ENCODE results near the gene QKI.

The QKI gene

DNA sequence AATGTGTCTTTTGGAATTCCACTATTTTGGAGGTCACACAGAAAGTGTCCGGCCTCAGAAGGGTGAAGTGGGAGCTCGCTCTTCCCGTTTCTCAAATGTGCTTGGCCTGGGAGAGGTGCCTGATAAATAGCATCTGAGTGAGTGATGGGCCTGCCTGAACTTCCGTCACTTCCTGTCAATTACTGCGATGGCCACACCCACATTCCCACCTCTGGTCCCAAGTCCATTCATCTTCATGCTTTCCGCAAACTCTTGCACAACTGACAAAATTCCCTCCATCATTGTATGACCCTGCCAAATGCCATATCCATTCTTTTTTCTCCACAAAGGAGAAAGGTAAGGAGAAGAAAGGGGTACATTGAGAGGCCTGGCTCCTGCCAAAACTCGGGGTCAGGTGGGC, 169.0 kb downstream of the QKI start:
- TF ChIP-seq GATA2 (IDR thresholded peaks at IDR 0.05; ENCODE audit: low read depth, low read length) (no peak), GATA3 (IDR thresholded peaks at IDR 0.05; ENCODE audit: low read depth, low read length) (no peak)

DNA sequence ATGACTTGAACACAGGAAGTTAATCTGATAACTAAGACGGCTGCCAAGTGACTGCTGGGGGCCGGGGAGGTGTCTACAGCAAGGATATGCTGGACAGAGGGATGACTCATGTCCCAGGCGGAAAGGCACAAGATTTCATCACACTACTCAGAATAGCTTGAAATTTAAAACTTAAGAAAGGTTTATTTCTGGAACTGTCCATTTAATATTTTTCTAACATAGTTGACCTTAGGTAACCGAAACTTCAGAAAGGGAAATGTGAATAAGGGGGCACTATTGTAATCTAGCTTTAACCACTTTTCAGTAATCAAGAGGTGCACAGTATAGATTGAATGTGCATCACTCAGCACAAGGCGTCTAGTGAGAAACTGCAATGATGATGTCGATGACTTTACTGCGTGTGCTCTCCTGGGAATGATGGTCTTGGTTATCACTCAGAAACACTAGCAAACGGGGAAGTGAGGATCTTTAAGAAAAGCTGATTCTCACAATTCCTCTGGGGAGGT, 171.5 kb downstream of the QKI start:
- no peak for TF ChIP-seq GATA3 (IDR thresholded peaks at IDR 0.05; ENCODE audit: low read depth, low read length)

DNA sequence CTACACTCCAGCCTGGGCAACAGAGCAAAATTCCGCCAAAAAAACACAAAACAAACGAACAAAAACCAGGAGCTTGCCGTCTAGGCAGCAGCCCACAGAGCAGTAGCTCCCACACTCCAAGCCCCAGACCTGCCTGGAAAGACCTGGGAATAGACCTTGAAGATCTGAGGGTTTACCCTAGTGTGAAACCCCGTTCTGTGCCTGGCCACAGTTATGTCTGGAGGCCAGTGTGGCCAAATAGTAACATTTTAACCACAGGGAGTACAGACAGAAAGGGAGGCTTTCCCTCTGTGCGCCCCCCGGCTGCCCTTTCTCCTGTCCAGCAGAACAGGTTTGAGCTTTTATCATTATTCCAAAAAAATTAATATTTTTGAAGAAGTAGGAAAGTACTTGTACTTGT, 172.4 kb downstream of the QKI start:
- TF ChIP-seq GATA2 (IDR thresholded peaks at IDR 0.05; ENCODE audit: low read depth, low read length) = no peak
- TF ChIP-seq GATA3 (IDR thresholded peaks at IDR 0.05; ENCODE audit: low read depth, low read length) = no peak

DNA sequence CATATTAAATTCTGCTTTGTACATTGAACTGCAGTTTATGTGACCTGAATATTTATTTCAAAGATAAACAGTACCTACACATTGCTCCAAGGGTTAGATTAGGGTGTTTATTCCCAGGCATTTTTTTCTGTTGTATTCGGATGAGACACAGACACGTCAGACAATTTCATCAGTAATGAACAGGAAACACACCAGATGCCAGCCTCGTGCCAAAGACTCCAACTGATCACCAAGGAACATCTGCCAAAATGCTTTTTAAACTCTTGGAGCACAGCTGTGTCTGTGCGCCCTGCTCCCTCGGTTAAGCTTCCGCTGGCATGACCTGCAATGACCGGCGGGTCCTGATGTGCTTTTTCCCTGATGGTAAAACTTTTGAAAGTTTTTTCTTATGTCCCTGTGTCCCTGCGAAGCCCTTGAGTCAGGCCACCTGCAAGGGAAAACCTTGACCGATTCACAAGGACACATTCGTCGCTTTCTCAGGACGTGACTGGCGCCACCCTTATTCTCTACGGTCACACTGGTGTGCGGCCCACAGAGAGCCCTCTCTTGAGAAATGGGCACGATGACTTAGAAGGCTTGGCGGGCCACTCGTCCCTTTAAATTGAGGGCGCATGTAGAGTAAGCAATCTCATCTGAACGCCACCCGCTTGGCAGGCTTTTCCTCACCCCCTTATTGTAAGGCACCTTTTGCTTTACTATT, 173.9 kb downstream of the QKI start:
- TF ChIP-seq GATA2 (IDR thresholded peaks at IDR 0.05; ENCODE audit: low read depth, low read length) (no peak), GATA3 (IDR thresholded peaks at IDR 0.05; ENCODE audit: low read depth, low read length) (no peak)

DNA sequence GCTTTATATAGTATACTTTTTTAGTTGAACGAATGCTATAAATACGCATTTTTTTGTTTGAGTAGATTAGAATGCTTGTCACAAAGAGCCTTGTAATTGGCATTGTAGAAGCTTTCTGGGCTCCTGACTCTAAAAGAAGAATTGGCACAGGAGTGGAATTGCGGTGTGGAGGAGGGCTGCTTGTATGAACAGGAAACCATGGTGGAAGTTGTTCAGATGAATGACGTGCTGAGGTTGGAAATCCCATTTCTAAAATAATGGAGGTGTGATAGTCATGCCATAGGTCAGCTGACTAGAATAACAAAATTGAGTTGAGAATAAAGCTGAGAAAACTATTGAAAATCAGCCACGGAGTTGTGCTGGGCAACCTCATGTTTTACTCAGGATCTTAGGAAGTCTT, 174.9 kb downstream of the QKI start:
- TF ChIP-seq GATA3 (IDR thresholded peaks at IDR 0.05; ENCODE audit: low read depth, low read length) (no peak), GATA2 (IDR thresholded peaks at IDR 0.05; ENCODE audit: low read depth, low read length) (no peak)

DNA sequence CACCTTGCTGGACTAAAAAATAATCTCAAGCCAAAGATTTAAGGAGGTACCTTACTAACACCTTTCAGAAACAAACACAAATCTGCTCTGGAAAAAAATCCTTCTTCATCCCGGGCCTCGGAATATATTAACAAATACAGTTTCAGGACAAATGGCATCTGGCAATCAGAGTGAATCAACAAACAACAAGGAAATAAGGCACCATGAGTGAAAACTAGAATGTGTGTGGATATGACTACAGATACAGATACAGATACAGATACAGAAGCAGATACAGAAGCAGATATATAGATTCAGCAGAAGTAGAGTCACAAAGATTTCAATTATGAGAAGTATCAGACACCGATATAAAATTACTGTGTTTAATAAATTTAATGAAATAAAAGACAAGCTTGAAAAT, 178.4 kb downstream of the QKI start:
- TF ChIP-seq GATA3 (IDR thresholded peaks at IDR 0.05; ENCODE audit: low read depth, low read length) = no peak
- TF ChIP-seq GATA2 (IDR thresholded peaks at IDR 0.05; ENCODE audit: low read depth, low read length) = no peak

DNA sequence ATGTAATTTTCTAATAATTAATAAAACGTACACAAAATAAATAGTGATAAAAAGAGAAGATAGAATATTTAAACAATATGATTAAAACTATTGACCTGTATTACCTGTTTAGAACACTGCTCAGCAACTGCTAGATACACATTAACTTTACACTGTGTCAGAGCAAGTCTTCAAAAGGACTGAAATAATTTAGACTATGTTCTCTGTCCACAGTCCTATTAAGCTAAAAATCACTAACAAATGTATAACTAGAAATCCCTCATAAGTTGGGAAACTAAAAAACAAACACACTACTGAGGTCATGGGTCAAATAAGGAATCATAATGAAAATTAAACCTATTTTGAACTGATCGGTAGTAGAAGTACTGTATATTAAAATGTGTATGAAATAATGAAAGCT, 181.7 kb downstream of the QKI start:
- TF ChIP-seq GATA3 (IDR thresholded peaks at IDR 0.05; ENCODE audit: low read depth, low read length) (no peak), GATA2 (IDR thresholded peaks at IDR 0.05; ENCODE audit: low read depth, low read length) (no peak)

DNA sequence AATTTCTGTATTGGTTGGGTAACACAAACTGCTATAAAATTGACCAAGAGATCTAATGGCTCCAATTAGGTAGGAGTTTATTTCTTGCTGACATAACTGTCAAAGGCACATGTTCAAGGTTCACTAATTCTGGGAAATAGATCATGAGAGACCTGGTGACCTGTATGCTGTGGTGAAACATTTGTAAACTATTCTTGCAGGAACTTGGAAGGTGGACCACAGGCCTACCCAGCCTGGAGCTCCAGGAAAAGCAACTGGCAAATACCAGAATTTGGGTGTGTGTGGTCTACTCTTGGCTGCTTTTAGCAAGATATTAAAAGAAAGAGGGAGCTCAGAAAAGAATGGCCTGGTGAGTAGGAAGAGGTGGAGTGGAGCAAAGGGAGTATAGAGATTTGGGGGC, 184.6 kb downstream of the QKI start:
- TF ChIP-seq GATA2 (IDR thresholded peaks at IDR 0.05; ENCODE audit: low read depth, low read length) = no peak
- no peak for TF ChIP-seq GATA3 (IDR thresholded peaks at IDR 0.05; ENCODE audit: low read depth, low read length)

DNA sequence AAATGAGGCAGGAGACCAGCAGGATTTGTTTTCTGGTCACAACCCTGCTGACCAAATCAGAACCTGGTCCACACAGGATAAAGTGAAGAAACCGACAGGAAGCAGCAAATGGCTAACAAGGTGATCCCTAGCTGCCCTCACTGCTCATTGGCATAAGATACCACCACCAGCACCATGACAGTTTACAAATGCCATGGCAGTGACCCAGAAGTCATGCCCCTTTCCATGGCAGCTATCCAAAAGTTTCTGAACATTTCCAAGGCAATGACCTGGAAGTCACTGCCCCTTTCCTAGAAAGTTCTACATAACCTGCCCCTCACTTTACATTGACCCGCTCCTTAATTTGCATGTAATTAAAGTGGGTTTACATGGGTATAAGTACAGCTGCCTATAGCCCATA, 185.2 kb downstream of the QKI start:
- TF ChIP-seq GATA3 (IDR thresholded peaks at IDR 0.05; ENCODE audit: low read depth, low read length) (no peak), GATA2 (IDR thresholded peaks at IDR 0.05; ENCODE audit: low read depth, low read length) (no peak)

DNA sequence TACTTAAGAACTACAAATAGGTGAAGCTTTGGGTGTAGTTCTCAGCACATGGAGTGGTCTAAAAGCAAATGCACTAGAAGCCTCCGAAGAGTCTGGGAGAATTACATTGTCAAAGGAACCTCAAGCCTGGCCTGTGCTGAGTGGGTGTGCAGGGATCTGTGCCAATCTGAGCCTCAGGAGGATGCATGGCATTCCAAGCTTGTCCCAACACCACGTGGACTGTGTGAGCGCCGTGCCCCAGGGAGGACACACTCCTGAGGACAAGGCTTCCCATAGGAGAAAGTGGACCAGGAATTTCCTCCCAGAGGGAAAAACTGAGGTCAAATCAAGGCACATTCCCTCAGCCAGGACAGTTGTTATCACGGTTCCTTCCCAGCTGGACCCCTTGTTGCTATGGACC, 185.8 kb downstream of the QKI start:
- TF ChIP-seq GATA3 (IDR thresholded peaks at IDR 0.05; ENCODE audit: low read depth, low read length) (no peak), GATA2 (IDR thresholded peaks at IDR 0.05; ENCODE audit: low read depth, low read length) (no peak)

DNA sequence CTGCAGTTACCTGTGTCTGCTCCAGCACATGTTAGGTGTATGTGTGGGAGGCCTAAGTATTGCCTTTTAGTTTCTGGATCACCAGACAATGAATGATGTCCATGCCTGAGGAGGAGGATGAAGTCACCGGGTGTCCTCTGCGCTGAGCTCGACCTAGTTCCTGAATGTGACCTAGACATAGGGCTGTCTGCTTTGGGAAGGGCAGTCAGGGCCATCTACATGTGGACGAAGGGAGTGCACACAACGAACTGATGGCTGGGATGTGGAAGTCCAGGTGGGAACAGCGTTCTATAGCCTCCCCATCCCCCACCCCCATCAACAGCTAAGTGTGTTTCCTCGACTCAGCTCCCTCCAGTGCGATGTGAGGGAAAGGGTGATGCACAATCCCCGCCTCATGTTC, 186.3 kb downstream of the QKI start:
- TF ChIP-seq GATA2 (IDR thresholded peaks at IDR 0.05; ENCODE audit: low read depth, low read length) (no peak), GATA3 (IDR thresholded peaks at IDR 0.05; ENCODE audit: low read depth, low read length) (no peak)

DNA sequence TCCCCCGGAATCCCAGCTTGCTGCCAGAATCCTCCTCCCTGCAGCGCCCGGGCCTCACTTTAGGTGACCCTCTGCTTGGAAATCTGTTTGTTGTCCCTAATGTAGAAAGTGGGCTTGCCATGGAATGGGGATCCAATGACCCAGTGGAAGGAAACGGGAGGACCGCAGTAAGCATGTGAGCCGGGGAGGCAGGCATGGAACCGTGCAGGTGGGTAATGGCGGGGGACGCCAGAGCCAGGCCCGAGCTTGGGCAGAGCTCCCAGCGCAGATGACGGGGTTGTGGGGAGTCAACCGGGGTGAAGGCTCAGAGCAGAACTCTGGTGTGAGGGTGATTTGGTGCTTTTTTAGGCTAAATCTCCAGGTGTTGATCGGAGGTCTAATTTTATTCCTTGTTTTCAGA, 188.3 kb downstream of the QKI start:
- TF ChIP-seq GATA3 (IDR thresholded peaks at IDR 0.05; ENCODE audit: low read depth, low read length) (no peak), GATA2 (IDR thresholded peaks at IDR 0.05; ENCODE audit: low read depth, low read length) (no peak)

DNA sequence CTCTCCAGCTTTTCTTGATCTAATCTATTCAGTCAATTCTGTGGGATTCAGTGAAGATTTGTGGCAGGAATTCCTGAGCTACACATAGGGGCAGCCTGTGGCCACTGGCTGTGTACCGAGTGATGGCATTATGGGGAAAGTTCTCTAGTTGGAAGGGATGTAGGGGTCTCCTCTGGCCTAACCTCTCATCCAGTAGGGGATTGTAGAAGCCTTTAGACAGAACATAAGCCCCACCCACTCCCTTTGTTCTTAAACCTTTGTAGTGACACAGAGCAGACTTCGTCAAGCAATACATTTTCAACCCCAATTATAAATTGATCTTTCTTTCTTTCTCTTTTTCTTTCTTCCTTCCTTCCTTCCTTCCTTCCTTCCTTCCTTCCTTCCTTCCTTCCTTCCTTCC, 188.9 kb downstream of the QKI start:
- TF ChIP-seq GATA3 (IDR thresholded peaks at IDR 0.05; ENCODE audit: low read depth, low read length) = no peak
- TF ChIP-seq GATA2 (IDR thresholded peaks at IDR 0.05; ENCODE audit: low read depth, low read length) = no peak

DNA sequence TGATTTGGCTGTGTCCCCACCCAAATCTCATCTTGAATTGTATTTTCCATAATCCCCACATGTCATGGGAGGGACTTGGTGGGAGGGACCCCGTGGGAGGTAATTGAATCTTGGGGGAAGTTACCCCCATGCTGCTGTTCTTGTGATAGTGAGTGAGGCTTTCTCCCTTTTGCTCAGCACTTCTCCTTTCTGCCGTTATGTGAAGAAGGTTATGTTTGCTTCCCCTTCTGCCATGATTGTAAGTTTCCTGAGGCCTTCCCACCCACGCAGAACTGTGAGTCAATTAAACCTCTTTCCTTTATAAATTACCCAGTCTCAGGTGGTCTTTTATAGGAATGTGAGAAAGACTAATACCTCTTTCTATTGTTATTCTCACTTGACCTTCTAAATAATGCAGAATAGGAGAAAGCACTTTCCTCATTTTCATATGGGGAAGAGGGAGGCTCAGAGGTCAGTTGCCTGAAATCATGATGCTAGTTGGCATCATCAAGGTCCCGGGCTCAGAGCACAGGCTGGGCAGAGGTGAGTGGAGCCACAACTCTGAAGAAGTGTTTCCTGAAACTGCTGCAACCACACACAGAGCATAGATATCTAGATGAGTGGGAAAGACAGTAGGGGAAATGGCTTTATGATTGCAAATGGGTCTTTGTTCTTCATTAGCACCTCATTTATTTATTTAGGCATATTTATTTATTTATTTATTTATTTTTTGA, 191.0 kb downstream of the QKI start:
- TF ChIP-seq GATA3 (IDR thresholded peaks at IDR 0.05; ENCODE audit: low read depth, low read length) (no peak), GATA2 (IDR thresholded peaks at IDR 0.05; ENCODE audit: low read depth, low read length) (no peak)

DNA sequence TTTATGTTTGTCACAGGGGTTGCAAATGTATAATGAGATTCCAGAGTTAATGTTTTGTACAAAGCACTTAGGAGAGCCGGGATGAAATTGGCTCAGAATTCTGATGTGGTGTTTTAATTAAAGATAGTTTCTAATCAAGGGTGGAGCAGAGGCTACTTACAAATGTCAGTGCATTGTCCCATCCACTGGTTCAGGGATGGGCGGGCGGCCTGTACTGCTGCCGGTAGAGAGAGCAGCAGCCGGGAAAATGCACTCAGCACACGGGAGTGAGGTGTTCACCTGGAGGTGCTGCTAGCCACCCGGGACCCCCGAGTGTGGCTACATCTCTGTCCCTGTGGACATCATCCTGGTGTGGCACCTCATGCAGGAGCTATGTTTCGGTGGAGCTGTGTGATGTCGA, 193.3 kb downstream of the QKI start:
- TF ChIP-seq GATA2 (IDR thresholded peaks at IDR 0.05; ENCODE audit: low read depth, low read length) (no peak), GATA3 (IDR thresholded peaks at IDR 0.05; ENCODE audit: low read depth, low read length) (no peak)

Data from SH-SY5Y (cell line).